Osteoblast (primary cell): ENCODE data around the gene RSL24D1. TPM values are rescaled to one million over a fixed set of nuclear protein-coding genes. Genes with fewer than 3 reads are reported as not detected.

Experiments
- DNase-seq: peaks from one replicate; pipeline ENCODE4 v3.0.0; 2011; ENCODE audit warnings: low spot score, mixed read lengths; ENCODE audit not compliant: insufficient read length; ENCODE audit errors: missing footprints
- H2AFZ ChIP-seq: 2 replicates; pipeline ENCODE4 v1.6.0; 2011; ENCODE audit warnings: mild to moderate bottlenecking, low read length
- H3K27ac ChIP-seq: 2 replicates; pipeline ENCODE4 v1.5.1; 2011; ENCODE audit warnings: mild to moderate bottlenecking, low read depth, low read length, moderate library complexity
- H3K27me3 ChIP-seq: 2 replicates; pipeline ENCODE4 v1.6.0; 2012; ENCODE audit warnings: mild to moderate bottlenecking, control low read depth, inconsistent platforms, low read length, moderate library complexity; ENCODE audit not compliant: insufficient read depth
- H3K36me3 ChIP-seq: 2 replicates; pipeline ENCODE4 v1.5.1; 2011; ENCODE audit warnings: mild to moderate bottlenecking, low read length, control low read depth, moderate library complexity; ENCODE audit not compliant: insufficient read depth
- H3K4me1 ChIP-seq: 2 replicates; pipeline ENCODE4 v1.5.1; 2011; ENCODE audit warnings: mild to moderate bottlenecking, low read length, control low read depth, moderate library complexity; ENCODE audit not compliant: insufficient read depth
- H3K4me2 ChIP-seq: 2 replicates; pipeline ENCODE4 v1.6.0; 2011; ENCODE audit warnings: mild to moderate bottlenecking, low read length; ENCODE audit not compliant: insufficient read depth
- H3K4me3 ChIP-seq: fragments of 200-600 bp; sonication (generic); 3 replicates; pipeline ENCODE4 v1.5.1; 2012; ENCODE audit warnings: mild to moderate bottlenecking, low read length, inconsistent platforms; ENCODE audit not compliant: insufficient read depth
- H3K79me2 ChIP-seq: 2 replicates; pipeline ENCODE4 v1.6.0; 2012; ENCODE audit warnings: mild to moderate bottlenecking, low read length, control low read depth, inconsistent platforms; ENCODE audit not compliant: insufficient read depth
- H3K9me3 ChIP-seq: 2 replicates; pipeline ENCODE4 v1.5.1; 2011; ENCODE audit warnings: low read depth, low read length, control low read depth
- H4K20me1 ChIP-seq: 2 replicates; pipeline ENCODE4 v1.6.0; 2012; ENCODE audit warnings: mild to moderate bottlenecking, low read length, control low read depth; ENCODE audit not compliant: insufficient read depth
- total RNA-seq: library from RNA; depleted of rRNA; stranded (reverse); fragments of >200 nt; gene quantifications from 2 replicates; pipeline ENCODE4 v1.2.3, GENCODE V29; 2012
- TF ChIP-seq, protein P1 (sequence below): IDR thresholded peaks from 2 replicates; pipeline ENCODE4 v1.5.1; 2011; ENCODE audit warnings: mild to moderate bottlenecking, low read depth, low read length, moderate library complexity; ENCODE audit errors: extremely low read depth

Gene RSL24D1
- total RNA-seq, 1 donor, result 118 TPM

DNA sequence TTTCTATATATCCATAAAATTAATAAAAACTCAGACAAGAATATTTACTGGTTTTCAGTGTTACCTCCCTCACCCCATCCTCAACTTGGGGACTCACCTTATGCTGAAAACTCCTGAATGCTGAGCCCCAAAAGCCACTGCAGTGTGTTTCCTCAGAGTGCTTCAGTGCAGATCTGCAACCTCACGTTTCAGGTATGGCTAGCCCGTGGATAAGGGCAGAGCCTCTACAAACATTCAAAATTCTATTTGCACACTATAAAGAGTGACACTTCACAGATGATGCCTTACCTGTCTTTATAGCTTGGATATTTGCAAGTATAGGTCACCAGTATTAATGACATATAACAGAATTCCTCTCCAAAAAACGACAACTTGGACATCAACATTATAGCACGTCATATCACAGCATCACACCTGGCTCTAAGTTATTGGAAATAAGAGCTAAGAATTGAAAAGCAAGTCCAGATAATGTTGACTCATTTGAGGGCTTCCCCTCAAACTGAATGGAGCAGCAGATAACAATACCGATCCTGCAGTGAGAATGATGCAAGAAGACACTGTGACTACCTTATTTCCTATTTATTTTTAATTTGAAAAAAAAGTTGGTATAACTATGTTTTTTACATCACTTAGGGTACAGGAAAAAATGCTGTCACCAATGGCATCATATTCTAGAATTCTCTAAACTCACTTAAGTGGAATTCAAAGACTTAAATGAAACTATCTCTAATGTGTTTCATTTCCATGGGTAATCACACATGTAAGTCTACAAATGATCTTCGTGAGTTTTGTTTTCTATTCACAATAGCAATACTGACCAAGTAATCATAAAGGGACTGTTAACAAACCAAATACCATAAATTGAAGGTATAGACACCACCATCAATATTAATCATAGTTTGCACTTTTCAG lies 40.7 kb upstream of the RSL24D1 start:
- H3K27ac ChIP-seq, result no peak overlapping the region
- no peaks in the 10 kb centered on the region for H3K9me3 ChIP-seq
- no peaks in the 10 kb centered on the region for H3K79me2 ChIP-seq
- no peak overlapping the region for H3K4me2 ChIP-seq
- H3K4me1 ChIP-seq, result no peaks in the 10 kb centered on the region
- H3K4me3 ChIP-seq, result no peak overlapping the region
- DNase-seq, result no peak
- TF ChIP-seq, protein P1, sequence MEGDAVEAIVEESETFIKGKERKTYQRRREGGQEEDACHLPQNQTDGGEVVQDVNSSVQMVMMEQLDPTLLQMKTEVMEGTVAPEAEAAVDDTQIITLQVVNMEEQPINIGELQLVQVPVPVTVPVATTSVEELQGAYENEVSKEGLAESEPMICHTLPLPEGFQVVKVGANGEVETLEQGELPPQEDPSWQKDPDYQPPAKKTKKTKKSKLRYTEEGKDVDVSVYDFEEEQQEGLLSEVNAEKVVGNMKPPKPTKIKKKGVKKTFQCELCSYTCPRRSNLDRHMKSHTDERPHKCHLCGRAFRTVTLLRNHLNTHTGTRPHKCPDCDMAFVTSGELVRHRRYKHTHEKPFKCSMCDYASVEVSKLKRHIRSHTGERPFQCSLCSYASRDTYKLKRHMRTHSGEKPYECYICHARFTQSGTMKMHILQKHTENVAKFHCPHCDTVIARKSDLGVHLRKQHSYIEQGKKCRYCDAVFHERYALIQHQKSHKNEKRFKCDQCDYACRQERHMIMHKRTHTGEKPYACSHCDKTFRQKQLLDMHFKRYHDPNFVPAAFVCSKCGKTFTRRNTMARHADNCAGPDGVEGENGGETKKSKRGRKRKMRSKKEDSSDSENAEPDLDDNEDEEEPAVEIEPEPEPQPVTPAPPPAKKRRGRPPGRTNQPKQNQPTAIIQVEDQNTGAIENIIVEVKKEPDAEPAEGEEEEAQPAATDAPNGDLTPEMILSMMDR, result no peak
- H2AFZ ChIP-seq, result no peak overlapping the region
- no peaks in the 10 kb centered on the region for H3K36me3 ChIP-seq
- H4K20me1 ChIP-seq, result no peaks in the 10 kb centered on the region
- no peaks in the 10 kb centered on the region for H3K27me3 ChIP-seq

DNA sequence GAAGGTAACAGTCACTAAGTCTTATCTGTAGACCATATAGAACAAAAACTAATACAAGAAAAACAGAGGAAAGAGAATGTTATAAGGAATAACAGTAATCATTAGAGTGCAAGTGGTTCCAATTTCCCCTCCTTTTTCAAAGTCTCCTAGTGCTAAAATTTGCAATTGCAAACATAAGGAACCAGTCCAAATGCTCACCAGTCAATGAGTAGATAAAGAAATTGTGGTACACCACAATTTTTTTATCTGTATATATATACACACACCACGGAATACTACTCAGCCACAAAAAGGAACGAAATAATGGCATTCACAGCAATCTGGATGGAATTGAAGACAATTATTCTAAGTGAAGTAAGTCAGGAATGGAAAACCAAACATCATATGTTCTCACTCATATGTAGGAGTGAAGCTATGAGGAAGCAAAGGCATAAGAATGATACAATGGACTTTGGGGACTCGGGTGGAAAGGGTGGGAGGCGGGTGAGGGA lies 38.9 kb upstream of the RSL24D1 start:
- no peak overlapping the region for H2AFZ ChIP-seq
- H3K36me3 ChIP-seq, result no peaks in the 10 kb centered on the region
- TF ChIP-seq, protein P1, result no peak
- no peaks in the 10 kb centered on the region for H3K9me3 ChIP-seq
- H3K27ac ChIP-seq, result no peak overlapping the region
- H3K79me2 ChIP-seq, result no peaks in the 10 kb centered on the region
- no peak overlapping the region for H3K4me3 ChIP-seq
- H3K4me1 ChIP-seq, result no peaks in the 10 kb centered on the region
- no peaks in the 10 kb centered on the region for H3K27me3 ChIP-seq
- H4K20me1 ChIP-seq, result no peaks in the 10 kb centered on the region
- no peak for DNase-seq
- no peak overlapping the region for H3K4me2 ChIP-seq

DNA sequence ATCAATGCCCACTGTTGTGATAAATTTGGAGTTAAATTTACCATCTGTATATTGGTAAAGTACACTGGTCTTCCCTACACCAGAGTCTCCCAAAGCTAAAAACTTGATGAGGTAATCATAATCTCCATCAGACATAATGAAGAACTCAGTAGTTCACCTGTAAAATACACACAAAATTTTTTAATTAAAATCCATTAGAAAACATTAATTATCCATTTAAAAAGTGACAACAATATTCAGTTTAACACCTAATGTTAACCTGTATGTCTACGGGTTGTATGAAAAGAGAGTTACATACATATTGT lies 38.0 kb upstream of the RSL24D1 start:
- Histone ChIP-seq H3K36me3 (no peaks in the 10 kb centered on the region), H3K4me1 (no peaks in the 10 kb centered on the region), H4K20me1 (no peaks in the 10 kb centered on the region), H3K27me3 (no peaks in the 10 kb centered on the region), H3K9me3 (no peaks in the 10 kb centered on the region), H3K79me2 (no peaks in the 10 kb centered on the region), H2AFZ (no peak overlapping the region), H3K4me2 (no peak overlapping the region), H3K27ac (no peak overlapping the region), H3K4me3 (no peak overlapping the region)
- no peak for DNase-seq
- TF ChIP-seq, protein P1, result no peak

DNA sequence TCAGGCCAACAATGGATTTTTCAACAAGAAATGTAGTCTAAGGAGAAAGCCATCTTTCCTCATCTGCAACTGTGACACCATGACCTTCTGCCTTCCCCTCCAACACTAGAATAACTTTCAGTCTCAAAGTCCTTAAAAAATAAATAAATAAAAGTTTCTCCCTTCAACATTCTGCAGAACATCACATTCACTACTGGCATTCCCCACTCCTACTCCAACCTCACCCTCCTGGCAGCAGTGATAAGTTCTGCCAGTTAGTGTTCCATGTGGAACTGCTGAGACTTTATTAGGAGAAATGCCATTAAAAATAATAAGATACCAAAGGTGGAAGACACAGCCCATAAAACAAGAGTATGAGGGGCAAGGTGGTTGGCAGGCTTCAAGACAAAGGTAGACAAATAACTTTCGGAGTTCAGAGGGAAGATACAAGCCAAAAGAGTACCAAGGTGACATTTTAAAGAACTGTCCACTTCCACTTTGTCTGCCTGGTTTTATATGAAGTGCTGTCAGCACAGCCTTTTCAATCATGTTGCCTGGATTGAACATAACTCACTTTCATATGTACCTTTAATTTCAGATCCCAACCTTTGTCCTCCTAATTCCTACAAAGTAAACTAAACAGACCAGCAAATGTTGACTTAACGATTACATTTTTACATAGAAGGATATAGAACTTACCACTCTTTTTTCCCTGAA lies 37.5 kb upstream of the RSL24D1 start:
- TF ChIP-seq, protein P1, result no peak
- Histone ChIP-seq H3K4me2 (no peak overlapping the region), H3K27ac (no peak overlapping the region), H3K4me1 (no peaks in the 10 kb centered on the region), H4K20me1 (no peaks in the 10 kb centered on the region), H3K36me3 (no peaks in the 10 kb centered on the region), H3K9me3 (no peaks in the 10 kb centered on the region), H3K27me3 (no peaks in the 10 kb centered on the region), H2AFZ (no peak overlapping the region), H3K4me3 (no peak overlapping the region), H3K79me2 (no peaks in the 10 kb centered on the region)
- DNase-seq, result no peak
